HCT116 (cell line): ENCODE measurements around the gene IRX2. TPM values are rescaled to one million over a fixed set of nuclear protein-coding genes. Genes with fewer than 3 reads are reported as not detected.

Source experiments
- ATAC-seq: fragments of 200-7000 bp; cut with Tn5 transposase; 2 replicates; pipeline ENCODE4 v1.9.1; 2020; ENCODE audit warnings: mild to moderate bottlenecking, moderate library complexity
- BruUV-seq: library from RNA; stranded (reverse); fragments of 400-500 nt; replicated peaks from 2 replicates; lab custom pipeline; 2021; lab: Mats Ljungman, UMichigan
- CTCF ChIA-PET: fragments of 300-600 bp; sonication (Branson Sonifier 250); formaldehyde crosslinking; loops from one replicate; lab custom pipeline; 2021; ENCODE audit warnings: antibody characterized with exemption; lab: Charles Lee
- POLR2A ChIA-PET: fragments of 300-600, 350-600 bp; sonication (Branson Sonifier 250); formaldehyde crosslinking; loops from one replicate; lab custom pipeline; 2021; ENCODE audit warnings: antibody characterized with exemption; lab: Charles Lee
- RAD21 ChIA-PET, 2 experiments: fragments of 300-600 bp; sonication (Branson Sonifier 250); formaldehyde crosslinking; loops; one replicate each; lab custom pipeline; 2023; ENCODE audit warnings: low total read pairs in 2 of 2; ENCODE audit not compliant: uncharacterized antibody in 2 of 2, unreplicated experiment in 2 of 2, low non-redundant PET in 1 of 2; lab: Charles Lee
- DNase-seq: peaks from one replicate; pipeline ENCODE4 v3.0.0-alpha.2; 2010; ENCODE audit warnings: low read depth, low spot score
- H2AFZ ChIP-seq: fragments of 200-600 bp; shearing (Covaris generic), sonication (generic); 2 replicates; pipeline ENCODE4 v1.6.1; 2017; ENCODE audit warnings: low read depth, mixed run types, mixed read lengths, antibody characterized with exemption, low read length; ENCODE audit not compliant: poor library complexity, severe bottlenecking
- H3K27ac ChIP-seq: 2 replicates; pipeline ENCODE4 v1.5.1; 2012; ENCODE audit warnings: low read depth, low read length
- H3K27me3 ChIP-seq: fragments of 200-600 bp; sonication (generic); 2 replicates; pipeline ENCODE4 v1.6.1; 2016; ENCODE audit warnings: mixed run types, low read length, mixed read lengths; ENCODE audit not compliant: insufficient read depth
- H3K36me3 ChIP-seq, 2 experiments: fragments of 200-500 bp in 1 of 2; fragments of 200-600 bp in 1 of 2; sonication (Bioruptor generic) in 1 of 2; sonication (generic) in 1 of 2; 2 replicates each; pipeline versions ENCODE4 v1.5.1 to v1.6.1; 2014 to 2016; ENCODE audit warnings: low read length in 2 of 2, inconsistent platforms in 1 of 2, mixed read lengths in 1 of 2, mixed run types in 1 of 2; ENCODE audit not compliant: insufficient read depth in 2 of 2, control insufficient read depth in 1 of 2
- H3K4me1 ChIP-seq, 2 experiments: fragments of 200-600 bp in 1 of 2; sonication (generic) in 1 of 2; 2 replicates each; pipeline versions ENCODE4 v1.5.1 to v1.6.1; 2012 to 2017; ENCODE audit warnings: low read length in 2 of 2, inconsistent platforms in 1 of 2, mild to moderate bottlenecking in 1 of 2, mixed read lengths in 1 of 2, mixed run types in 1 of 2, moderate library complexity in 1 of 2; ENCODE audit not compliant: insufficient read depth in 2 of 2, control insufficient read depth in 1 of 2
- H3K4me2 ChIP-seq: fragments of 200-600 bp; sonication (generic); 2 replicates; pipeline ENCODE4 v1.6.1; 2017; ENCODE audit warnings: mixed run types, low read length, mixed read lengths
- H3K4me3 ChIP-seq, 2 experiments: fragments of 200-600 bp in 1 of 2; sonication (generic) in 1 of 2; replicated peaks in 1 of 2; 2 replicates each; pipeline ENCODE4 v1.5.1; 2011 to 2016; ENCODE audit warnings: low read length in 2 of 2, control low read depth in 1 of 2, low read depth in 1 of 2, mild to moderate bottlenecking in 1 of 2, mixed read lengths in 1 of 2, mixed run types in 1 of 2
- H3K79me2 ChIP-seq: fragments of 200-600 bp; sonication (generic); 2 replicates; pipeline ENCODE4 v1.6.1; 2017; ENCODE audit warnings: mild to moderate bottlenecking, mixed run types, low read length, moderate library complexity, mixed read lengths; ENCODE audit not compliant: insufficient read depth
- H3K9ac ChIP-seq: fragments of 200-600 bp; sonication (generic); 2 replicates; pipeline ENCODE4 v1.6.1; 2016; ENCODE audit warnings: low read length, mixed read lengths
- H3K9me2 ChIP-seq: fragments of 200-600 bp; sonication (generic), shearing (Covaris generic); 2 replicates; pipeline ENCODE4 v1.6.1; 2017; ENCODE audit warnings: mixed run types, mild to moderate bottlenecking, moderate library complexity; ENCODE audit not compliant: insufficient read depth
- H3K9me3 ChIP-seq, 2 experiments: fragments of 200-500 bp in 1 of 2; fragments of 200-600 bp in 1 of 2; sonication (Bioruptor generic) in 1 of 2; sonication (generic) in 1 of 2; 2 replicates each; pipeline ENCODE4 v1.6.1; 2014 to 2017; ENCODE audit warnings: low read length in 2 of 2, mixed read lengths in 2 of 2, inconsistent platforms in 1 of 2, low read depth in 1 of 2, mild to moderate bottlenecking in 1 of 2, mixed run types in 1 of 2, moderate library complexity in 1 of 2; ENCODE audit not compliant: control insufficient read depth in 1 of 2, insufficient read depth in 1 of 2
- H4K20me1 ChIP-seq: fragments of 200-600 bp; sonication (generic), shearing (Covaris generic); 2 replicates; pipeline ENCODE4 v1.6.1; 2017; ENCODE audit warnings: mixed run types, mild to moderate bottlenecking, moderate library complexity; ENCODE audit not compliant: insufficient read depth
- CBX3 ChIP-seq: IDR thresholded peaks from 2 replicates; pipeline ENCODE4 v1.6.1; 2012; ENCODE audit warnings: low read depth
- CEBPB ChIP-seq: IDR thresholded peaks from 2 replicates; pipeline ENCODE4 v1.6.1; 2012; ENCODE audit warnings: low read depth
- ELF1 ChIP-seq: IDR thresholded peaks from 2 replicates; pipeline ENCODE4 v1.6.1; 2012; ENCODE audit warnings: low read depth, borderline replicate concordance
- EZH2 ChIP-seq: fragments of 200-600 bp; sonication (generic); IDR thresholded peaks from 2 replicates; pipeline ENCODE4 v1.6.1; 2017; ENCODE audit warnings: antibody characterized with exemption, mixed run types
- EZH2phosphoT487 ChIP-seq: fragments of 200-600 bp; IDR thresholded peaks from 2 replicates; pipeline ENCODE4 v1.6.1; 2018; ENCODE audit warnings: antibody characterized with exemption, borderline replicate concordance
- FOSL1 ChIP-seq: IDR thresholded peaks from 2 replicates; pipeline ENCODE4 v1.6.1; 2012; ENCODE audit warnings: low read depth
- RAD21 ChIP-seq: IDR thresholded peaks from 2 replicates; pipeline ENCODE4 v1.6.1; 2012; ENCODE audit warnings: low read depth, mild to moderate bottlenecking
- REST ChIP-seq: IDR thresholded peaks from 2 replicates; pipeline ENCODE4 v1.6.1; 2012; ENCODE audit warnings: low read depth
- SRF ChIP-seq: IDR thresholded peaks from 2 replicates; pipeline ENCODE4 v1.6.1; 2012; ENCODE audit warnings: low read depth
- ZNF274 ChIP-seq: fragments of 200-500 bp; sonication (Bioruptor generic); IDR thresholded peaks from 2 replicates; pipeline ENCODE4 v1.6.1; 2014; ENCODE audit warnings: mild to moderate bottlenecking, low read depth, low read length, inconsistent platforms
- intact Hi-C: fragments of 100-400 bp; cut with micrococcal nuclease; formaldehyde crosslinking; loops from 2 replicates; pipeline ENCODE4 v1.10.0; 2022
- total RNA-seq: library from RNA; stranded (reverse); gene quantifications from one replicate; pipeline ENCODE4 v1.2.1, GENCODE V29; 2021; ENCODE audit not compliant: unreplicated experiment

Gene IRX2
- total RNA-seq, 1 experiment from 2014 or later: not detected

GRCh38 chr5:2721385-2722138, 29.9 kb downstream of the IRX2 start:
- H3K36me3 ChIP-seq: no peaks in the 10 kb centered on the region
- intact Hi-C loops: no loop called here

GRCh38 chr5:2719332-2719731, 32.1 kb downstream of the IRX2 start:
- H3K27ac ChIP-seq: no peak overlapping the region
- no peaks in the 10 kb centered on the region for H3K27me3 ChIP-seq
- CTCF ChIA-PET: no interaction called here
- no peak for ATAC-seq
- intact Hi-C loops: no loop called here
- TF ChIP-seq SRF (no peak), REST (no peak), FOSL1 (no peak), CEBPB (no peak), CBX3 (no peak), EZH2 (no peak), RAD21 (no peak)
- TF ChIP-seq, all 23 proteins: peak for 0
- BruUV-seq: no TSS peak
- no peak overlapping the region for H3K9ac ChIP-seq
- H3K4me2 ChIP-seq: no peak overlapping the region
- POLR2A ChIA-PET: no interaction called here
- H2AFZ ChIP-seq: no peak overlapping the region
- no peaks in the 10 kb centered on the region for H3K36me3 ChIP-seq
- H3K9me2 ChIP-seq: no peaks in the 10 kb centered on the region
- peaks cover 1 to 13% of the 10 kb centered on the region in 2 experiments; a peak in 2 of 4 replicates for H3K9me3 ChIP-seq
- RAD21 ChIA-PET: no interaction called here
- DNase-seq: no peak
- H3K4me3 ChIP-seq: no peak overlapping the region
- H3K79me2 ChIP-seq: no peaks in the 10 kb centered on the region
- no peaks in the 10 kb centered on the region for H3K4me1 ChIP-seq
- H4K20me1 ChIP-seq: no peaks in the 10 kb centered on the region

More at GRCh38 chr5:2721385-2722138, 29.9 kb downstream of the IRX2 start:
- no peak for DNase-seq
- ChIA-PET RAD21 (no interaction called here), POLR2A (no interaction called here), CTCF (no interaction called here)
- Histone ChIP-seq H3K4me3 (no peak overlapping the region), H3K9ac (no peak overlapping the region), H3K27me3 (no peaks in the 10 kb centered on the region), H3K4me1 (no peaks in the 10 kb centered on the region), H3K79me2 (no peaks in the 10 kb centered on the region), H3K4me2 (no peak overlapping the region), H3K27ac (no peak overlapping the region), H4K20me1 (no peaks in the 10 kb centered on the region), H2AFZ (no peak overlapping the region), H3K9me2 (no peaks in the 10 kb centered on the region), H3K9me3 (peaks cover 0 to 19% of the 10 kb centered on the region in 2 experiments; a peak in 2 of 4 replicates)
- ATAC-seq: no peak
- TF ChIP-seq RAD21 (no peak), ELF1 (no peak), CEBPB (no peak), CBX3 (no peak), ZNF274 (no peak), EZH2phosphoT487 (no peak)
- no TSS peak for BruUV-seq
